H1 (cell line): ENCODE data around the gene SCRN3.

Experiments
- CTCF ChIP-seq, 3 experiments: IDR thresholded peaks; 1 replicate in 2 of 3; 2 replicates in 1 of 3; pipeline versions ENCODE4 v1.5.1 to v1.6.1; 2011; ENCODE audit warnings: low read length in 3 of 3, mild to moderate bottlenecking in 3 of 3, inconsistent platforms in 2 of 3, low read depth in 1 of 3, moderate library complexity in 1 of 3; ENCODE audit not compliant: insufficient read depth in 1 of 3; ENCODE audit errors: control extremely low read depth in 1 of 3
- EP300 ChIP-seq, 2 experiments: IDR thresholded peaks; 1 replicate in 1 of 2; 2 replicates in 1 of 2; pipeline ENCODE4 v1.6.1; 2011 to 2012; ENCODE audit warnings: low read depth in 2 of 2, low read length in 2 of 2, mild to moderate bottlenecking in 2 of 2, borderline replicate concordance in 1 of 2, inconsistent platforms in 1 of 2, moderate library complexity in 1 of 2
- POLR2AphosphoS5 ChIP-seq: IDR thresholded peaks from 2 replicates; pipeline ENCODE4 v1.6.1; 2011; ENCODE audit warnings: low read depth, low read length

GRCh38 chr2:174395969-174396630, 570 bp downstream of the SCRN3 start:
- no peak for TF ChIP-seq EP300 (IDR thresholded peaks at IDR 0.05; ENCODE audit: borderline replicate concordance in 1 of 2, low read depth in 2 of 2, low read length in 2 of 2)
- TF ChIP-seq POLR2AphosphoS5: no peak
- no peak for TF ChIP-seq CTCF (IDR thresholded peaks at IDR 0.05; ENCODE audit: control extremely low read depth in 1 of 3, insufficient read depth in 1 of 3, low read depth in 1 of 3, low read length in 3 of 3)
